Pancreas (tissue), 10 donors: Measurements from ENCODE around the gene ERCC2. TPM values are rescaled to one million over a fixed set of nuclear protein-coding genes. Genes with fewer than 3 reads are reported as not detected.
A peak's percentile ranks its signal among the peaks of the same experiment; 100 is the strongest.

Source experiments
- ATAC-seq, 4 donors: fragments of 200-7000 bp; cut with Tn5 transposase; one replicate each; pipeline versions ENCODE4 v1.8.0 to v1.9.1; 2020; ENCODE audit warnings: mild to moderate bottlenecking in 4 of 4, moderate library complexity in 4 of 4
- DNase-seq, 6 donors: peaks; one replicate each; pipeline ENCODE4 v3.0.0-alpha.2; 2020
- FAIRE-seq: peaks from 2 replicates; lab custom pipeline; 2012; peaks lifted over from hg19 to GRCh38; lab: Jason Lieb, UNC
- H3K27ac ChIP-seq, 4 donors: fragments of 200-600 bp; sonication (generic); 1 replicate in 3 of 4; 2 replicates in 1 of 4; pipeline versions ENCODE4 v1.5.0 to v1.8.0; 2020
- H3K27me3 ChIP-seq, 4 donors: fragments of 200-600 bp; one replicate each; pipeline ENCODE4 v1.8.0; 2021
- H3K36me3 ChIP-seq, 3 donors: fragments of 200-600 bp; sonication (generic) in 1 of 3; one replicate each; pipeline versions ENCODE4 v1.5.0 to v1.8.0; 2020 to 2021
- H3K4me1 ChIP-seq, 3 donors: fragments of 200-600 bp; one replicate each; pipeline ENCODE4 v1.8.0; 2021
- H3K4me3 ChIP-seq, 4 donors: fragments of 200-600 bp; sonication (generic) in 2 of 4; one replicate each; pipeline versions ENCODE4 v1.5.0 to v1.8.0; 2020 to 2021
- H3K9me3 ChIP-seq, 4 donors: fragments of 200-600 bp; one replicate each; pipeline ENCODE4 v1.8.0; 2021
- WGBS, 2 donors: extraction: QIAGEN DNeasy Blood & Tissue Kit; methylation state at CpG; one replicate each; pipeline ENCODE4 v1.1.7; 2013; 5-methylcytosine and 5-hydroxymethylcytosine counted together
- intact Hi-C, 3 donors: fragments of 100-400 bp; cut with DNase I; formaldehyde crosslinking; loops; one replicate each; pipeline versions ENCODE4 v1.11.1 to v1.14.2; 2022
- polyA plus RNA-seq, 2 donors: library from polyadenylated mRNA; stranded (reverse); fragments of 200-250 nt; gene quantifications; one replicate each; pipeline ENCODE4 v1.2.3, GENCODE V29; 2013
- total RNA-seq, 6 donors: library from RNA; stranded (reverse); fragmentation: NEBNext Ultra II Directional in 4 of 6; extraction: Animal tissue kit (Norgen Biotek cat#: 25700) in 4 of 6; gene quantifications; one replicate each; pipeline versions ENCODE4 v1.2.1 to v1.2.4, GENCODE V29; 2021 to 2023
- TF ChIP-seq, protein P1 (sequence below), 4 donors: fragments of 200-600 bp; sonication (generic) in 3 of 4; IDR thresholded peaks; one replicate each; pipeline versions ENCODE4 v1.5.0 to v1.8.0; 2021; ENCODE audit warnings: antibody characterized with exemption in 4 of 4
- donor health status: healthy with polysubstance abuse.
- donor health status: DM: no; HTN: no; CAD: no; lungs with moderate emphysema.
- donor health status: DM: no; HTN: no; CAD: no.
- donor health status: control.
- donor health status: control.
- donor health status: Bipolar disorder and iron deficiency.
- donor health status: DM: yes; HTN: yes; CAD: no.
- donor health status: DM: no; HTN: no; CAD: no.
- donor health status: DM: no; HTN: no; CAD: no.
- donor health status: DM: yes; HTN: yes; CAD: no.

ERCC2 gene
- total and polyA plus RNA-seq, 8 donors, result 7.1 to 19.5 (median 10.2) TPM

DNA sequence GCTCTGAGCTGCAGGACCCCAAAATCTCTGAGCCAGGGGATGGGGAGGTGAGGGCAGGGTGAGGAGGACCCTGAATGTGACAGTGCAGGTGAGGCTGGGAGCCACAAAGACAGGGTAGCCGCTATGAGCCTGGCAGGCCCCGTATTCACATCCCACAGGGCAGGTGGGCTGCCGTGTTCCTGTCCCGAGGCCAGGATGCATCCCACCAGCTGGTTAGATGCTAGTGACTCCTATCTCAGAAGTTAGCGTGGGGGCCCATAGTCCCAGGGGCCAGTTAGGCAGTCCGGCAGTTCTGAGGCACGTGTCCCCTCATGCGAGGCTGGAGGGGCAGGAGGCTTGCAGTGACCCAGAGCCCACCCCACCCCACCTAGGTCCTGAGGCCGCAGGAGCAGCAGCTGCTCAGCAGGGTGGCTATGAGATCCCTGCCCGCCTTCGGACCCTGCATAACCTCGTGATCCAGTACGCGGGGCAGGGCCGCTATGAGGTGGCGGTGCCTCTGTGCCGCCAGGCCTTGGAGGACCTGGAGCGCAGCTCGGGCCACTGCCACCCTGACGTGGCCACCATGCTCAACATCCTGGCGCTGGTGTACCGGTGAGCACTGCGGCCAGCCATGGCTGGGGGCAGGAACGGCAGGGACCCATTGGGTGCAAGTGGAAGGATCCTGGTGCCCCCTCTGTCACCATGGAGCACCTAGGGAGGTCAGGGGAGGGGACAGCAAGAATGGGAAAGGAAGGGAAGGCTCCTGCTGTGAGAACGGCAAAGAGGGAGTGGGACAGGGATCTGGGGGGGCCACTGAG is 22.6 kb downstream of the ERCC2 start:
- intact Hi-C loops, result no loop called here
- peaks cover 0 to 6% (median 0%) of the 10 kb centered on the region in 3 donors for H3K36me3 ChIP-seq
- H3K27me3 ChIP-seq, result no peaks in the 10 kb centered on the region
- 60 to 65% methylated on average over 25 of the region's 25 CpGs for WGBS, 2 donors
- H3K27ac ChIP-seq, result no peak overlapping the region
- no peak overlapping the region for H3K4me3 ChIP-seq
- no peak for FAIRE-seq
- H3K9me3 ChIP-seq, result no peaks in the 10 kb centered on the region
- H3K4me1 ChIP-seq, result no peaks in the 10 kb centered on the region
- TF ChIP-seq, protein P1, sequence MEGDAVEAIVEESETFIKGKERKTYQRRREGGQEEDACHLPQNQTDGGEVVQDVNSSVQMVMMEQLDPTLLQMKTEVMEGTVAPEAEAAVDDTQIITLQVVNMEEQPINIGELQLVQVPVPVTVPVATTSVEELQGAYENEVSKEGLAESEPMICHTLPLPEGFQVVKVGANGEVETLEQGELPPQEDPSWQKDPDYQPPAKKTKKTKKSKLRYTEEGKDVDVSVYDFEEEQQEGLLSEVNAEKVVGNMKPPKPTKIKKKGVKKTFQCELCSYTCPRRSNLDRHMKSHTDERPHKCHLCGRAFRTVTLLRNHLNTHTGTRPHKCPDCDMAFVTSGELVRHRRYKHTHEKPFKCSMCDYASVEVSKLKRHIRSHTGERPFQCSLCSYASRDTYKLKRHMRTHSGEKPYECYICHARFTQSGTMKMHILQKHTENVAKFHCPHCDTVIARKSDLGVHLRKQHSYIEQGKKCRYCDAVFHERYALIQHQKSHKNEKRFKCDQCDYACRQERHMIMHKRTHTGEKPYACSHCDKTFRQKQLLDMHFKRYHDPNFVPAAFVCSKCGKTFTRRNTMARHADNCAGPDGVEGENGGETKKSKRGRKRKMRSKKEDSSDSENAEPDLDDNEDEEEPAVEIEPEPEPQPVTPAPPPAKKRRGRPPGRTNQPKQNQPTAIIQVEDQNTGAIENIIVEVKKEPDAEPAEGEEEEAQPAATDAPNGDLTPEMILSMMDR (IDR thresholded peaks at IDR 0.05), result no peak
- ATAC-seq, result no peak
- DNase-seq, result no peak

DNA sequence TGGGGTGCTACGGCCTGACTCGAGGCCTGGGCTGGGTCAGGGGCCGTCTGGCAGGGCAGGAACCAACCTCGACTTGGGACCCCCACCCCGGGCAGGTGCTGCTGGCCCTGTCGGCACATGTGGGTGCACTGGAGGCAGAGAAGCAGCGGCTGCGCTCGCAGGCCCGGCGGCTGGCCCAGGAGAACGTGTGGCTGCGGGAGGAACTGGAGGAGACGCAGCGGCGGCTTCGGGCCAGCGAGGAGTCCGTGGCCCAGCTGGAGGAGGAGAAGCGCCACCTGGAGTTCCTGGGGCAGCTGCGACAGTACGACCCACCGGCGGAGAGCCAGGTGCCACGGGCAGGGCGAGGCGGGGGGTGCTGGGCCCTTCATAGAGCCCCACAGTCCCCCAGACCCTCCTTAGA is 23.9 kb downstream of the ERCC2 start:
- Histone ChIP-seq H3K27ac (no peak overlapping the region), H3K4me3 (no peak overlapping the region), H3K27me3 (no peaks in the 10 kb centered on the region), H3K36me3 (no peaks in the 10 kb centered on the region), H3K9me3 (no peaks in the 10 kb centered on the region), H3K4me1 (no peaks in the 10 kb centered on the region)
- ATAC-seq, result peak in 1 of 4 donors; percentile 22
- 41 to 68% methylated on average over 14 to 27 of the region's 27 CpGs for WGBS, 2 donors
- DNase-seq, result no peak
- TF ChIP-seq, protein P1 (IDR thresholded peaks at IDR 0.05), result no peak
- intact Hi-C loops, result no loop called here
- FAIRE-seq, result no peak

DNA sequence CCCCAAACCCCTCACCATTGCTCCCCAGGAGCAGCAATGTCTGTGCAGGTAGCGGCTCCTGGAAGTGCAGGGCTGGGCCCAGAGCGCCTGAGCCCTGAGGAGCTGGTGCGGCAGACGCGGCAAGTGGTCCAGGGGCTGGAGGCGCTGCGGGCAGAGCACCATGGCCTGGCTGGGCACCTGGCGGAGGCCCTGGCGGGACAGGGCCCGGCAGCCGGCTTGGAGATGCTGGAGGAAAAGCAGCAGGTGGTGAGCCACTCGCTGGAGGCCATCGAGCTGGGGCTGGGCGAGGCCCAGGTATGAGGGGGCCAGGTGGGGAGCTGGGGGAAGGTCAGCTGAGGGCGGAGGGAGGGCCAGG is 24.9 kb downstream of the ERCC2 start:
- Histone ChIP-seq H3K36me3 (no peaks in the 10 kb centered on the region), H3K27me3 (no peaks in the 10 kb centered on the region), H3K4me3 (no peak overlapping the region), H3K4me1 (peaks cover 0 to under 1% (median 0%) of the 10 kb centered on the region in 3 donors), H3K9me3 (no peaks in the 10 kb centered on the region), H3K27ac (no peak overlapping the region)
- FAIRE-seq (no peak), DNase-seq (no peak), ATAC-seq (no peak)
- intact Hi-C loops, result no loop called here
- 80 to 87% methylated on average over 14 to 15 of the region's 15 CpGs for WGBS, 2 donors
- TF ChIP-seq, protein P1 (IDR thresholded peaks at IDR 0.05), result no peak

DNA sequence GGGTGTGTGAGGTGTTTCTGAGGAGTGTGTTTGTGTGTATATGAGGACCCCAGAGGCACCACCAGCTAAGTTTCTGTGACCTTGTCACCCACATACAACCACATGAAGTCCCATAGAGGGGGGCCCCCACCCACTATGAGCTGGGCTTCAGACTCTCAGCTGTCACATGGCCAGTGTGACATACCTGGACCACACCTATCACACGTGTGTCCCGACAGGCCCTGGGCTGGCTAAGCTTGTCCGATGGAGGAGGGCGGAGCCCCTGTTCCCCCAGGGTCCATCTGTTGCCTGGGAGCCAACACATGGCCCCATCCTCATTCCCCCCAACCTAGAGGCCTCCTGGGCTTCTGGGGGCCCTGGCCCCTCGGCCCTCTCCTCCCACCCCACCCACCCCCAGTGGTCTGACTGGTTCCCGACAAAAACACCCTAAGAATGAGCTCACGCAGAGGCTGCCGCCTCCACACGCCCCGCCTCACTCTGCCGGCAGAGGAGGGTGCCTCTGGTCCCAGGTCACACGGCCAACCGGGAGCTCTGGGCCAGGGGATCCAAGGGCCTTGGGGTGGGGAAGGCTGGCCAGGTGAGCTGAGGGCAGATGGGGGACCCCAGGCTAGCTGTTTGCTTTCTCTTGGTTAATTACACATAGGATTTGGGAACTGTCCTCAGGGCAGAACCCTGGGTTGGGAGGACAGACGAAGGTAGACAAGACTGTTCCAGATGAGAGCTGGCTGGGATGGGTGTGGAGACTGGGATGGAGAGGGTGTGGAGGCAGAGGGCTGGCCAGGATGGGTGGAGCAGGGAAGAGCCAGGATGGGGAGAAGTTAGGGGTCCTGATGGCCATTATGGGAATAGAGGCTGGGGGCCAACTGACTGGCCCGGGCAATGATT is 25.5 kb downstream of the ERCC2 start:
- no peaks in the 10 kb centered on the region for H3K36me3 ChIP-seq
- H3K9me3 ChIP-seq, result no peaks in the 10 kb centered on the region
- ATAC-seq, result no peak
- WGBS, 2 donors, result 59 to 61% methylated on average over 14 to 15 of the region's 15 CpGs
- no peak for FAIRE-seq
- DNase-seq, result no peak
- H3K27me3 ChIP-seq, result no peaks in the 10 kb centered on the region
- intact Hi-C loops, result no loop called here
- peaks cover 0 to 3% (median 0%) of the 10 kb centered on the region in 3 donors for H3K4me1 ChIP-seq
- TF ChIP-seq, protein P1 (IDR thresholded peaks at IDR 0.05), result no peak
- H3K4me3 ChIP-seq, result no peak overlapping the region
- H3K27ac ChIP-seq, result no peak overlapping the region
